Measurements from ENCODE around the gene ZNF319. TPM values are rescaled to one million over a fixed set of nuclear protein-coding genes. Genes with fewer than 3 reads are reported as not detected.

The ZNF319 gene
- total RNA-seq, 2 experiments from 2014 or later: 4.7 to 12.7 TPM

DNA sequence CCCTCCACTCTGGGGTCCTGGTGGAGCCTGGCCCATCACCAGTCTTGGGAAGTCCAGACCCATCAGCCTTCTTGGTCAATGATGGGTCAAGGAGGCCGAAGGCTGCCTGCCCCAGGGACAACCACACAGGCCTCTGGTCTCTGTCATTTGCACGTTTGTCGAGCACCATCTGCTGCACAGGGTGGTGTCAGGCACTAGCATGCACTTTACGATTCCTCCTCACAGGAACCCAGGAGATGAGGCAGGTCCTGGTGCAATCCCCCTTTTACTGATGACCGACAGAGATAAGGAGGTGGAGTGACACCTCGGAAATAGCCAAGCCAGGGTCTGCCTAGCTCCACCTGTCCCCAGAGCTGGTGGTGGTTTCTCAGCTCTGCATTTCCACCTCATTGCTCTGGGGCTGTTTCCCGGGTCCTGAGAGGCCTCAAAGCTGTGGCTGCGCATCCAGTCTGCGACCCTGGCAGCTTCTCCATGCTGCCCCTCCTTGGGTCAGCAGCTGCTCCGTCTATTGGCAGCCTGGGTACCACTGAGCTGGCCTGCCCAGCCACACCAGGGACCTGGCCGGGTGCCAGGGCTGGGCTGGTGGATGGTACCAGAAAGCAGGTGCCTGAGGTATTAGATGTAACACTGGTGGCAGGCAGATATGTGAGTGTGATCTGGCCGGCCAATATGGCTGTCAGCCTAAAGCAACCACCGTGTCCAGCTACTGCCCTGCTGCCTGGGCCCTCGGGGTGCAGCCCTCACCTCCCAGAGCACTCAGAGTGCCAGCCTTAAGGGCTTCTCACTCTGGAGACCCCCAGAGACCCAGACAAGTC is 35.1 kb upstream of the ZNF319 start:
- Histone ChIP-seq H2AFZ (ENCODE audit: low read length) (peak overlapping the region; percentile 63), H3K9me3 (ENCODE audit: low read length) (no peaks in the 10 kb centered on the region), H3K27ac (ENCODE audit: low read depth, low read length, poor library complexity, severe bottlenecking) (peak overlapping the region; percentile 54), H3K4me3 (ENCODE audit: low read depth, low read length, poor library complexity, severe bottlenecking) (peak overlapping the region; percentile 46), H3K36me3 (ENCODE audit: insufficient read depth, low read length) (no peaks in the 10 kb centered on the region), H3K9me2 (ENCODE audit: insufficient read depth, low read length) (no peaks in the 10 kb centered on the region), H3K4me1 (ENCODE audit: insufficient read depth, low read length, poor library complexity, severe bottlenecking) (peaks cover 45% of the 10 kb centered on the region), H4K20me1 (ENCODE audit: insufficient read depth, low read length) (no peaks in the 10 kb centered on the region), H3K79me2 (ENCODE audit: insufficient read depth, low read depth, low read length) (no peaks in the 10 kb centered on the region), H3K4me2 (ENCODE audit: low read length) (peak overlapping the region; percentile 75)
- intact Hi-C loops (cut with micrococcal nuclease; ENCODE audit: unreplicated experiment): loop anchor here (1.0 kb wide), 1 partner anchor 135 kb away; no protein-coding TSS in a partner anchor
- no TSS peak for BruUV-seq (replicated peaks)
- no peak for TF ChIP-seq EZH2phosphoT487 (IDR thresholded peaks at IDR 0.05; ENCODE audit: borderline replicate concordance, low read depth, low read length)
- TF ChIP-seq, protein P1, sequence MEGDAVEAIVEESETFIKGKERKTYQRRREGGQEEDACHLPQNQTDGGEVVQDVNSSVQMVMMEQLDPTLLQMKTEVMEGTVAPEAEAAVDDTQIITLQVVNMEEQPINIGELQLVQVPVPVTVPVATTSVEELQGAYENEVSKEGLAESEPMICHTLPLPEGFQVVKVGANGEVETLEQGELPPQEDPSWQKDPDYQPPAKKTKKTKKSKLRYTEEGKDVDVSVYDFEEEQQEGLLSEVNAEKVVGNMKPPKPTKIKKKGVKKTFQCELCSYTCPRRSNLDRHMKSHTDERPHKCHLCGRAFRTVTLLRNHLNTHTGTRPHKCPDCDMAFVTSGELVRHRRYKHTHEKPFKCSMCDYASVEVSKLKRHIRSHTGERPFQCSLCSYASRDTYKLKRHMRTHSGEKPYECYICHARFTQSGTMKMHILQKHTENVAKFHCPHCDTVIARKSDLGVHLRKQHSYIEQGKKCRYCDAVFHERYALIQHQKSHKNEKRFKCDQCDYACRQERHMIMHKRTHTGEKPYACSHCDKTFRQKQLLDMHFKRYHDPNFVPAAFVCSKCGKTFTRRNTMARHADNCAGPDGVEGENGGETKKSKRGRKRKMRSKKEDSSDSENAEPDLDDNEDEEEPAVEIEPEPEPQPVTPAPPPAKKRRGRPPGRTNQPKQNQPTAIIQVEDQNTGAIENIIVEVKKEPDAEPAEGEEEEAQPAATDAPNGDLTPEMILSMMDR (conservative IDR thresholded peaks at IDR 0.05; ENCODE audit: low read length): 0 out of 2 replicates have a peak, but pooled peaks have one; percentile 26
- DNase-seq (ENCODE audit: low spot score): peak; percentile 37
- CTCF ChIA-PET (ENCODE audit: unreplicated experiment): interaction anchor here (0.8 kb wide), 1 partner anchor 383 kb away, joined by 3 read pairs; no protein-coding TSS in a partner anchor
- POLR2A ChIA-PET: interaction anchor here (0.8 to 1.8 kb wide), 4 partner anchors 12 to 92 kb away, joined by 3 to 5 read pairs (median 3); no protein-coding TSS in a partner anchor

DNA sequence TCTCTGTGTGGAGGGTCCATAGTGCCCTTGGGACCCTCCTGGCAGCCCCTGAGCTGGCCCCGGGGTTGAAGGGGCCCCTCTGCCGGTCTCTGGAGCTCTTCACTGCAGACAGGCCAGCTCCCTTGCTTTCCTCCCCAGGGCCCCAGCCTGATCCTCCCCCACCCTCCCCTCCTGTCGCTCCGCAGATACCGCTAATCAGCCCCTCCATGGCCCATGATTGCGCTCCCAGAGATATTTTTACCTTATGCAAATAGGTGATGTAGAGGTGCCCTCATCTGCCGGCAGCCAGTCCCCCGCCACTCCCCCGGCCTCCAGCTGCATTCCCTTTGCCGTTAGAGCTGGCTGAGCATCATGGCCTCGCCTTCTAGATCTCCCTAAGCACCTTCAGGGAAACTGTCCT is 34.3 kb upstream of the ZNF319 start:
- Histone ChIP-seq H3K4me2 (ENCODE audit: low read length) (peak overlapping the region; percentile 75), H3K4me1 (ENCODE audit: insufficient read depth, low read length, poor library complexity, severe bottlenecking) (peaks cover 45% of the 10 kb centered on the region), H3K9me3 (ENCODE audit: low read length) (no peaks in the 10 kb centered on the region), H3K4me3 (ENCODE audit: low read depth, low read length, poor library complexity, severe bottlenecking) (peak overlapping the region; percentile 46), H3K27ac (ENCODE audit: low read depth, low read length, poor library complexity, severe bottlenecking) (peak overlapping the region; percentile 54), H3K9me2 (ENCODE audit: insufficient read depth, low read length) (no peaks in the 10 kb centered on the region), H3K36me3 (ENCODE audit: insufficient read depth, low read length) (no peaks in the 10 kb centered on the region), H2AFZ (ENCODE audit: low read length) (peak overlapping the region; percentile 63), H3K79me2 (ENCODE audit: insufficient read depth, low read depth, low read length) (no peaks in the 10 kb centered on the region), H4K20me1 (ENCODE audit: insufficient read depth, low read length) (no peaks in the 10 kb centered on the region)
- ChIA-PET POLR2A (interaction anchor here (0.9 to 1.8 kb wide), 2 partner anchors 19 to 86 kb away, joined by 3 to 5 read pairs; no protein-coding TSS in a partner anchor), CTCF (ENCODE audit: unreplicated experiment) (interaction anchor here (0.5 to 0.8 kb wide), 8 partner anchors 35 to 1626 kb away, joined by 3 to 13 read pairs (median 3); no protein-coding TSS in a partner anchor)
- TF ChIP-seq, protein P1 (conservative IDR thresholded peaks at IDR 0.05; ENCODE audit: low read length): no peak
- TF ChIP-seq EZH2phosphoT487 (IDR thresholded peaks at IDR 0.05; ENCODE audit: borderline replicate concordance, low read depth, low read length): no peak
- peak; percentile 57 for DNase-seq (ENCODE audit: low spot score)
- intact Hi-C loops (cut with micrococcal nuclease; ENCODE audit: unreplicated experiment): loop anchor here (1.0 kb wide), 1 partner anchor 134 kb away; no protein-coding TSS in a partner anchor
- BruUV-seq (replicated peaks): no TSS peak

Measured in OCI-LY7 (cell line).